Measurements from ENCODE around the gene ZNF385A.

Gene ZNF385A

DNA sequence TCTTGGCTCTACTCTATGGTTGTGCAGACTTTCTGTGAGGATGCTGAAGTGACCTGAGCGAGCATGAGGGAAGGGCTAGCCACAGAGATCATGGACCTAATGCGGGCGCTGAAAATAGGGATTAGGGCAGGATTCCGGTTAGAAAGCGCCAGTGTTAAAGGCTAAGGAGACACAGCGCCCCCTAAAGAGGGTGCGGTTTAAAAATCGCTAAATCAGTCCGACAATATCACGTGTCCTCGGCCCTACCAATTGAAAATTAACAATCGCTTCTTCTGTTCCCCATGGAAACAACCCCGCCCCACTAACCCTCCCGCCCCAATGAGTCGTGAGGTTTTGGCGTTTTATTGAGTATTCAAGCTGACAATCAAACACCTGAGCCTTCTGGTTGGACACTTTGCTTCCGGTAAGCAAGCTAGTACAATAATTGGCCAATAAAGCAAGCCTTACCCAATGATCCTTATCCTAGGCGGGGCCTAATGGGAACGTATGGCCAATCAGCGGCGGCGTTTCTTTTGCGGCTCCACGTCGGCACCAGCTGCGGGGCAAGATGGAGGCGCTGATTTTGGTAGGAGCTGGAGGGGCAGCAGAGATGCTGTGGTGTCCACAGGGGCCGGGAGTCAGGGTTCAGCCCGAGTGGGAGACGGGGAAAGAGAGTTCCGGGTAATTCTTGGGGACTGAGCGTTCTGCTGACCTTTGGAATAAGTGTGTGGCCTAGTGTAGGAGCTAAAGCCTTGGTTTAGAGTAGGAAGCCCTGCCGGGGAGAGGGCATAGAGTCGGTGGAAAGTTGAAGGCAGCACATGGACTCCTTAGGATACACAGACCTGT is 59.7 kb downstream of the ZNF385A start, which contains the start of gene COPZ1:
COPZ1 (plus strand) TSS at position 515 of the 825 bp plus-strand sequence; CDS start at position 548, 33 bp downstream.
- DNase-seq = peak; percentile 99 to 100

DNA sequence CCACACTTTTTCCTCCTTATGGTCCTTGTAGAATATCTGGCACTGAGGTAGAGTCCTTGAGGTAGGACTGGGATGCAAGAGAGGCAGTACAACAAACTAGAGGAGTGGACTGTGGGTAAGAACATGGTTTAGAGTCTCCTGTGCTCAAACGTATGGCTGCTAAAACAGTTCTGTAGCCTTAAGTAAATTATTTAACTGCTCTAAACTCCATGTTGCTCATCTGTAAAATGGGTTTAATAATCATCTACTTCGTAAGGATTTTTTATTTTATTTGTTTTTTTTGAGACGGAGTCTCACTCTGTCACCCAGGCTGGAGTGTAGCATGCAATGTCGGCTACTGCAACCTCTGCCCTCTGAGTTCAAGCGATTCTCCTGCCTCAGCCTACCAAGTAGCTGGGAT is 63.2 kb downstream of the ZNF385A start:
- no peak for DNase-seq
